HepG2 (cell line): ENCODE results near the gene FAIM2. TPM values are rescaled to one million over a fixed set of nuclear protein-coding genes. Genes with fewer than 3 reads are reported as not detected.
A peak's percentile ranks its signal among the peaks of the same experiment; 100 is the strongest.

Experiments used
- ATAC-seq: fragments of 200-7000 bp; cut with Tn5 transposase; 3 replicates; pipeline ENCODE4 v1.9.1; 2020; ENCODE audit warnings: mild to moderate bottlenecking, moderate library complexity
- BruUV-seq: library from RNA; stranded (reverse); fragments of 400-500 nt; replicated peaks from 2 replicates; lab custom pipeline; 2021; lab: Mats Ljungman, UMichigan
- CTCF ChIA-PET: fragments of 300-600 bp; formaldehyde crosslinking; extraction: SDS; loops from one replicate; lab custom pipeline; 2021; ENCODE audit warnings: low total read pairs, inconsistent platforms, low intra/inter-chr PET ratio; lab: Yijun Ruan, JAX
- POLR2A ChIA-PET: fragments of 350-600 bp; sonication (Branson Sonifier 250); formaldehyde crosslinking; loops from one replicate; lab custom pipeline; 2020; ENCODE audit warnings: antibody characterized with exemption, inconsistent platforms; lab: Yijun Ruan, JAX
- DNase-seq: peaks from one replicate; pipeline ENCODE4 v3.0.0-alpha.2; 2015; ENCODE audit warnings: low spot score
- FAIRE-seq: peaks from 3 replicates; lab custom pipeline; 2011; peaks lifted over from hg19 to GRCh38; lab: Jason Lieb, UNC
- H2AFZ ChIP-seq: one replicate; pipeline ENCODE4 v1.6.1; 2011; ENCODE audit warnings: low read length, inconsistent platforms
- H3K27ac ChIP-seq: fragments of 300-600 bp; 3 replicates; pipeline ENCODE4 v1.8.0; 2011; ENCODE audit warnings: mixed run types, mild to moderate bottlenecking, mixed read lengths, low read length, inconsistent platforms; ENCODE audit not compliant: insufficient read depth; ENCODE audit errors: extremely low read length
- H3K27me3 ChIP-seq, 2 experiments: fragments of 200-600 bp in 1 of 2; 2 replicates in 1 of 2; 3 replicates in 1 of 2; pipeline versions ENCODE4 v1.6.0 to v1.8.0; 2011; ENCODE audit warnings: low read length in 2 of 2, mild to moderate bottlenecking in 2 of 2, moderate library complexity in 2 of 2, inconsistent platforms in 1 of 2; ENCODE audit not compliant: insufficient read depth in 2 of 2, control insufficient read depth in 1 of 2
- H3K36me3 ChIP-seq, 2 experiments: fragments of 200-600 bp in 1 of 2; replicated peaks in 1 of 2; 2 replicates in 1 of 2; 3 replicates in 1 of 2; pipeline versions ENCODE4 v1.5.1 to v1.8.0; 2011; ENCODE audit warnings: low read length in 2 of 2, inconsistent platforms in 1 of 2; ENCODE audit not compliant: insufficient read depth in 2 of 2, control insufficient read depth in 1 of 2
- H3K4me1 ChIP-seq: 2 replicates; pipeline ENCODE4 v1.5.1; 2012; ENCODE audit warnings: low read length, inconsistent platforms; ENCODE audit not compliant: insufficient read depth
- H3K4me2 ChIP-seq: 2 replicates; pipeline ENCODE4 v1.6.0; 2011; ENCODE audit warnings: low read depth, low read length, inconsistent platforms
- H3K4me3 ChIP-seq, 3 experiments: fragments of 200-600 bp in 1 of 3; sonication (generic), shearing (Covaris generic) in 1 of 3; replicated peaks in 1 of 3; 2 replicates each; pipeline ENCODE4 v1.5.1; 2011 to 2016; ENCODE audit warnings: low read length in 3 of 3, inconsistent platforms in 2 of 3, low read depth in 2 of 3, mild to moderate bottlenecking in 2 of 3, control low read depth in 1 of 3, mixed read lengths in 1 of 3; ENCODE audit not compliant: insufficient read depth in 1 of 3
- H3K79me2 ChIP-seq: one replicate; pipeline ENCODE4 v1.6.1; 2011; ENCODE audit warnings: low read length, inconsistent platforms; ENCODE audit not compliant: insufficient read depth
- H3K9ac ChIP-seq: 2 replicates; pipeline ENCODE4 v1.6.0; 2011; ENCODE audit warnings: mild to moderate bottlenecking, low read depth, low read length, inconsistent platforms; ENCODE audit not compliant: insufficient read depth
- H3K9me3 ChIP-seq: 2 replicates; pipeline ENCODE4 v1.5.1; 2012; ENCODE audit warnings: mild to moderate bottlenecking, low read length
- H4K20me1 ChIP-seq: 2 replicates; pipeline ENCODE4 v1.6.0; 2011; ENCODE audit warnings: inconsistent platforms, mild to moderate bottlenecking, low read length, moderate library complexity; ENCODE audit not compliant: insufficient read depth
- ARID2 ChIP-seq: sonication (generic); formaldehyde crosslinking; IDR thresholded peaks from 2 replicates; pipeline ENCODE4 v1.8.1; 2022; ENCODE audit warnings: mild to moderate bottlenecking, missing genetic modification reagents, borderline replicate concordance
- CC2D1A ChIP-seq: sonication (generic); formaldehyde crosslinking; IDR thresholded peaks from 2 replicates; pipeline ENCODE4 v1.8.1; 2023; ENCODE audit warnings: mild to moderate bottlenecking, missing genetic modification reagents
- CEBPG ChIP-seq: IDR thresholded peaks from 2 replicates; pipeline ENCODE4 v1.6.1; 2016
- DNMT3B ChIP-seq: conservative IDR thresholded peaks from 2 replicates; pipeline ENCODE4 v1.6.1; 2016; ENCODE audit warnings: missing biosample characterization, control low read depth
- FOXC1 ChIP-seq: sonication (generic); formaldehyde crosslinking; IDR thresholded peaks from 2 replicates; pipeline ENCODE4 v1.8.0; 2022; ENCODE audit warnings: mild to moderate bottlenecking, missing genetic modification reagents, borderline replicate concordance
- KDM2A ChIP-seq: sonication (generic); formaldehyde crosslinking; IDR thresholded peaks from 2 replicates; pipeline ENCODE4 v1.4.0; 2020; ENCODE audit warnings: low read depth, missing genetic modification reagents, borderline replicate concordance
- RFX5 ChIP-seq: IDR thresholded peaks from 2 replicates; pipeline ENCODE4 v1.6.1; 2011; ENCODE audit warnings: low read depth, low read length, improper control_type of control experiment
- ZFP37 ChIP-seq: sonication (generic); formaldehyde crosslinking; IDR thresholded peaks from 2 replicates; pipeline ENCODE4 v1.4.0; 2020; ENCODE audit warnings: missing genetic modification reagents, borderline replicate concordance
- ZNF331 ChIP-seq: sonication (generic); formaldehyde crosslinking; IDR thresholded peaks from 2 replicates; pipeline ENCODE4 v1.4.0; 2020; ENCODE audit warnings: missing genetic modification reagents
- ZNF34 ChIP-seq: sonication (generic); formaldehyde crosslinking; IDR thresholded peaks from 2 replicates; pipeline ENCODE4 v1.4.0; 2020; ENCODE audit warnings: mild to moderate bottlenecking, missing genetic modification reagents, borderline replicate concordance
- ZNF446 ChIP-seq: sonication (generic); formaldehyde crosslinking; IDR thresholded peaks from 2 replicates; pipeline ENCODE4 v1.5.0; 2020; ENCODE audit warnings: mild to moderate bottlenecking, missing genetic modification reagents
- ZNF607 ChIP-seq: sonication (generic); formaldehyde crosslinking; IDR thresholded peaks from 2 replicates; pipeline ENCODE4 v1.5.1; 2020; ENCODE audit warnings: missing genetic modification reagents, mild to moderate bottlenecking, borderline replicate concordance
- ZNF770 ChIP-seq: sonication (generic); formaldehyde crosslinking; IDR thresholded peaks from 2 replicates; pipeline ENCODE4 v1.5.0; 2020; ENCODE audit warnings: mild to moderate bottlenecking, missing genetic modification reagents
- ZNF777 ChIP-seq: sonication (generic); formaldehyde crosslinking; IDR thresholded peaks from 2 replicates; pipeline ENCODE4 v1.4.0; 2020; ENCODE audit warnings: missing genetic modification reagents
- WGBS: methylation state at CpG from one replicate; pipeline ENCODE4 v1.1.6; 2017; ENCODE audit warnings: low lambda C conversion rate; 5-methylcytosine and 5-hydroxymethylcytosine counted together
- in situ Hi-C: cut with HindIII; loops from 2 replicates; pipeline ENCODE4 v1.10.0; 2017; ENCODE audit warnings: low pct_unique_long_range_greater_than_20kb; ENCODE audit not compliant: extremely low pct_ligation_motif_present
- intact Hi-C: fragments of 100-400 bp; cut with micrococcal nuclease; formaldehyde crosslinking; loops from one replicate; pipeline ENCODE4 v1.10.0; 2022; ENCODE audit not compliant: unreplicated experiment
- polyA plus RNA-seq, 8 experiments: library from polyadenylated mRNA; depleted of rRNA in 3 of 8; stranded (reverse) in 7 of 8; unstranded in 1 of 8; fragments of >200 nt; fragmentation: Illumina TruSeq in 4 of 8; extraction: Trizol in 4 of 8; gene quantifications; 2 replicates each; pipeline versions ENCODE4 v1.2.1 to v1.2.3, GENCODE V29; 2011 to 2016; ENCODE audit warnings: low read depth in 4 of 8, missing spikeins in 1 of 8, mixed read lengths in 1 of 8; ENCODE audit not compliant: insufficient read depth in 1 of 8
- total RNA-seq, 5 experiments: library from RNA; depleted of rRNA; stranded (reverse); fragments of >200 nt; fragmentation: Illumina TruSeq; extraction: Trizol; gene quantifications; 2 replicates each; pipeline ENCODE4 v1.2.3, GENCODE V29; 2016; ENCODE audit warnings: low read depth in 1 of 5
- TF ChIP-seq, protein P1 (sequence below): sonication (generic); formaldehyde crosslinking; IDR thresholded peaks from 2 replicates; pipeline ENCODE4 v1.5.0; 2020; ENCODE audit warnings: mild to moderate bottlenecking, low read depth, missing genetic modification reagents, borderline replicate concordance
- TF ChIP-seq, protein P2 (sequence below): sonication (generic); formaldehyde crosslinking; conservative IDR thresholded peaks from 2 replicates; pipeline ENCODE4 v1.8.0; 2022; ENCODE audit warnings: missing genetic modification reagents
- TF ChIP-seq, protein P3 (sequence below): sonication (generic); formaldehyde crosslinking; IDR thresholded peaks from 2 replicates; pipeline ENCODE4 v1.5.1; 2020; ENCODE audit warnings: mild to moderate bottlenecking, missing genetic modification reagents, moderate library complexity

Gene FAIM2
- total and polyA plus RNA-seq, 2 of the 13 experiments (the other 11 are each of a cell fraction or from before 2014, with no cell fraction given), result not detected

DNA sequence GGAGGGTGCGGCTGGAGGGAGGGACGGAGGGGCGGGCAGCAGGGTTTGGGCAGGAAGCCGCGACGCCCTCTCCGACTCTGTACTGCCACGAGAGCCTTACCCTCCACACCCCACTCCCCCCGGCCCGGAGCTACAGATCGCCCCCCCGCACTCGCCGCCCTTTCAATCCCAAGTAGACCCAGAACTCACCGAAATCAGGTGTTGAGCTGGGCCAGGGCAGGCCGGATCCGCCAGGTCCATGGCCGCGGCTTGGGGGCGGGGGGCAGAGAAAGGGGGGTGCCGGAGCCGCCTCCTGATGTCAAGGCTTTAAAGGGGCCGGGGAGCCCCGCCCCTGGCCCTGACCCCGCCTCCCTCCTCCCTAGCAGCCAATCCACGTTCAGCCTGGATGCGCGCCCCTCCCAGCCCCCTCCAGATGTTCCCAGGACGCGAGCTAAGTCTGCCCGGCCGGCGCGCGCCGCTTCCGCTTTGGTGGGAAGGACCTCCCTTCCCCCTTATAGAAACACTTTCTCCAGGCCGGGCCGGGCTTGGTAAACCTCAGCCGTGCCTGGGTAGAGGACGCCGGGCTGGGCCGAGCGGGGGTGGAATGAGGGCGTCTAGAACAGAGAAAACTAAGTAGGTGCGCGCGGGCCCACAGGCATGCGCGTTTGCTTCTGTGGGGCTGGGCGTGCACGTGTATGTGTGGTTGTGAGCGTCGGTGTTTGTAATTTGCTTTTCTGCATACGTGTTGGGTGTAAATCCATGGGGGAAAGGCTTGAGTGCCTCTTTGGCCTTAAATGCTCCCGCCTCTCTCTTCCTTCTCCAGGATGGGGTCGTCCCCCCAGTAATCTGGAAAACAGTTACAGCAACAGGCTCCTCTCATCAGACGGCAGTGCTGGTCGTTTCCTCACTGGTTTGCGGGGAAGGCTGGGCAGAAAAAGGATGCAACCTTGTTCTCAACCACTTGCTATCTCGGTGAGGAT lies 75.3 kb downstream of the FAIM2 start, which contains the start of gene NCKAP5L:
Gene NCKAP5L (minus strand): TSS at position 281 of the 959 bp plus-strand sequence. CDS start 24,369 bp downstream, outside the sequence.
- DNase-seq (peak; percentile 91), ATAC-seq (peak; percentile 89), FAIRE-seq (peak; percentile 52)
- H3K36me3 ChIP-seq, result no peaks in the 10 kb centered on the region
- H3K9me3 ChIP-seq, result no peaks in the 10 kb centered on the region
- H4K20me1 ChIP-seq, result peaks cover 10% of the 10 kb centered on the region
- TSS peak; percentile 83 for BruUV-seq
- H3K9ac ChIP-seq, result peak within 1 kb of the TSS; percentile 83
- in situ Hi-C loops, result loop anchor here (5.0 kb wide), 1 partner anchor 36 kb away; no protein-coding TSS in a partner anchor
- peaks cover 22% of the 10 kb centered on the region for H3K79me2 ChIP-seq
- intact Hi-C loops, result no loop called here
- peak within 1 kb of the TSS; percentile 84 for H3K27ac ChIP-seq
- ChIA-PET POLR2A (interaction anchor here (0.6 to 3.8 kb wide), 19 partner anchors 10 to 563 kb away, joined by 3 to 39 read pairs (median 4); partner anchors contain the start of genes BCDIN3D, PRPF40B and TMBIM6), CTCF (no interaction called here)
- H3K4me3 ChIP-seq, result peak within 1 kb of the TSS; percentile 72 to 94 (median 90)
- WGBS, result 2% methylated on average over 13 of the region's 61 CpGs
- no peaks in the 10 kb centered on the region; a peak in 1 of 5 replicates for H3K27me3 ChIP-seq
- peak within 1 kb of the TSS; percentile 96 for H3K4me2 ChIP-seq
- H2AFZ ChIP-seq, result peak within 1 kb of the TSS; percentile 89
- peaks cover 63% of the 10 kb centered on the region for H3K4me1 ChIP-seq
- TF ChIP-seq ZNF607 (CRISPR knock-in tag) (peak; percentile 78; the same call in 1 of the 2 replicates), CEBPG (CRISPR knock-in tag) (0 out of 2 replicates have a peak, but pooled peaks have one; percentile 4), RFX5 (peak; percentile 32; the same call in 1 of the 2 replicates), ZNF446 (0 out of 2 replicates have a peak, but pooled peaks have one; percentile 36), ZFP37 (no peak), CC2D1A (CRISPR knock-in tag) (no peak), ARID2 (CRISPR knock-in tag) (peak; percentile 83; the same call in 1 of the 2 replicates), FOXC1 (CRISPR knock-in tag) (peak; percentile 48; the same call in 1 of the 2 replicates), KDM2A (peak; percentile 56; the same call in 1 of the 2 replicates), DNMT3B (CRISPR knock-in tag) (0 out of 2 replicates have a peak, but pooled peaks have one; percentile 23), ZNF770 (peak; percentile 16; the same call in 1 of the 2 replicates), ZNF331 (CRISPR knock-in tag) (peak; percentile 34; the same call in 1 of the 2 replicates), ZNF777 (CRISPR knock-in tag) (peak; percentile 81), ZNF34 (CRISPR knock-in tag) (no peak)
- TF ChIP-seq, protein P1, sequence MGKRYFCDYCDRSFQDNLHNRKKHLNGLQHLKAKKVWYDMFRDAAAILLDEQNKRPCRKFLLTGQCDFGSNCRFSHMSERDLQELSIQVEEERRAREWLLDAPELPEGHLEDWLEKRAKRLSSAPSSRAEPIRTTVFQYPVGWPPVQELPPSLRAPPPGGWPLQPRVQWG (CRISPR knock-in tag), result no peak
- TF ChIP-seq, protein P2, sequence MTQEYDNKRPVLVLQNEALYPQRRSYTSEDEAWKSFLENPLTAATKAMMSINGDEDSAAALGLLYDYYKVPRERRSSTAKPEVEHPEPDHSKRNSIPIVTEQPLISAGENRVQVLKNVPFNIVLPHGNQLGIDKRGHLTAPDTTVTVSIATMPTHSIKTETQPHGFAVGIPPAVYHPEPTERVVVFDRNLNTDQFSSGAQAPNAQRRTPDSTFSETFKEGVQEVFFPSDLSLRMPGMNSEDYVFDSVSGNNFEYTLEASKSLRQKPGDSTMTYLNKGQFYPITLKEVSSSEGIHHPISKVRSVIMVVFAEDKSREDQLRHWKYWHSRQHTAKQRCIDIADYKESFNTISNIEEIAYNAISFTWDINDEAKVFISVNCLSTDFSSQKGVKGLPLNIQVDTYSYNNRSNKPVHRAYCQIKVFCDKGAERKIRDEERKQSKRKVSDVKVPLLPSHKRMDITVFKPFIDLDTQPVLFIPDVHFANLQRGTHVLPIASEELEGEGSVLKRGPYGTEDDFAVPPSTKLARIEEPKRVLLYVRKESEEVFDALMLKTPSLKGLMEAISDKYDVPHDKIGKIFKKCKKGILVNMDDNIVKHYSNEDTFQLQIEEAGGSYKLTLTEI (CRISPR knock-in tag), result no peak
- TF ChIP-seq, protein P3, sequence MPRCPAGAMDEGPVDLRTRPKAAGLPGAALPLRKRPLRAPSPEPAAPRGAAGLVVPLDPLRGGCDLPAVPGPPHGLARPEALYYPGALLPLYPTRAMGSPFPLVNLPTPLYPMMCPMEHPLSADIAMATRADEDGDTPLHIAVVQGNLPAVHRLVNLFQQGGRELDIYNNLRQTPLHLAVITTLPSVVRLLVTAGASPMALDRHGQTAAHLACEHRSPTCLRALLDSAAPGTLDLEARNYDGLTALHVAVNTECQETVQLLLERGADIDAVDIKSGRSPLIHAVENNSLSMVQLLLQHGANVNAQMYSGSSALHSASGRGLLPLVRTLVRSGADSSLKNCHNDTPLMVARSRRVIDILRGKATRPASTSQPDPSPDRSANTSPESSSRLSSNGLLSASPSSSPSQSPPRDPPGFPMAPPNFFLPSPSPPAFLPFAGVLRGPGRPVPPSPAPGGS, result 0 out of 2 replicates have a peak, but pooled peaks have one; percentile 30
